GM12865 (cell line): Measurements from ENCODE around the gene DYRK4.

Source experiments
- DNase-seq: peaks from one replicate; pipeline ENCODE4 v3.0.0; 2010; ENCODE audit warnings: low read depth
- H3K4me3 ChIP-seq: 2 replicates; pipeline ENCODE4 v1.5.1; 2011; ENCODE audit warnings: mild to moderate bottlenecking, low read depth, low read length, control low read depth
- TF ChIP-seq, protein P1 (sequence below): IDR thresholded peaks from 2 replicates; pipeline ENCODE4 v1.5.1; 2011; ENCODE audit warnings: low read length, control low read depth, low read depth, inconsistent platforms; ENCODE audit not compliant: insufficient read depth; ENCODE audit errors: missing control alignments

DYRK4 gene

DNA sequence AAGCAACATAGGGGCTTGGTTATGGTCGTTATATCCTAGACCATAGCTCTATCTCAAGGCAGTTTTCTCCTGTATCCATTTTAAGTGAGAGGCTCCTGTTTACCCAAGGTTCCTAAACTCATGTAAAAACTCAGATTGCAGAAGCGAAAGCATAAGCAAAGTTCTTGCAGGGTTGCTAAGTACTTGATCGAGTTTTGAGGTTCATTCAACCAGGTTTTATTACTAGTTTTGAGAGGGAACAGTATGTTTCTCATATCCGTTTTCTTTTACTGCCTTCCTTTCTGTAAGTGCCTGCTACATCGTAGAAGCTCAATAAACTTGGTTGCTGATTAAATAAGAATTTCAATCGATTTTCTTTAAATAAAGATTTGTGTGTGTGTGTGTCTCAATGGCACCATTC lies 81.7 kb downstream of the DYRK4 start:
- no peak overlapping the region for H3K4me3 ChIP-seq
- TF ChIP-seq, protein P1, sequence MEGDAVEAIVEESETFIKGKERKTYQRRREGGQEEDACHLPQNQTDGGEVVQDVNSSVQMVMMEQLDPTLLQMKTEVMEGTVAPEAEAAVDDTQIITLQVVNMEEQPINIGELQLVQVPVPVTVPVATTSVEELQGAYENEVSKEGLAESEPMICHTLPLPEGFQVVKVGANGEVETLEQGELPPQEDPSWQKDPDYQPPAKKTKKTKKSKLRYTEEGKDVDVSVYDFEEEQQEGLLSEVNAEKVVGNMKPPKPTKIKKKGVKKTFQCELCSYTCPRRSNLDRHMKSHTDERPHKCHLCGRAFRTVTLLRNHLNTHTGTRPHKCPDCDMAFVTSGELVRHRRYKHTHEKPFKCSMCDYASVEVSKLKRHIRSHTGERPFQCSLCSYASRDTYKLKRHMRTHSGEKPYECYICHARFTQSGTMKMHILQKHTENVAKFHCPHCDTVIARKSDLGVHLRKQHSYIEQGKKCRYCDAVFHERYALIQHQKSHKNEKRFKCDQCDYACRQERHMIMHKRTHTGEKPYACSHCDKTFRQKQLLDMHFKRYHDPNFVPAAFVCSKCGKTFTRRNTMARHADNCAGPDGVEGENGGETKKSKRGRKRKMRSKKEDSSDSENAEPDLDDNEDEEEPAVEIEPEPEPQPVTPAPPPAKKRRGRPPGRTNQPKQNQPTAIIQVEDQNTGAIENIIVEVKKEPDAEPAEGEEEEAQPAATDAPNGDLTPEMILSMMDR = no peak
- peak; percentile 60 for DNase-seq

DNA sequence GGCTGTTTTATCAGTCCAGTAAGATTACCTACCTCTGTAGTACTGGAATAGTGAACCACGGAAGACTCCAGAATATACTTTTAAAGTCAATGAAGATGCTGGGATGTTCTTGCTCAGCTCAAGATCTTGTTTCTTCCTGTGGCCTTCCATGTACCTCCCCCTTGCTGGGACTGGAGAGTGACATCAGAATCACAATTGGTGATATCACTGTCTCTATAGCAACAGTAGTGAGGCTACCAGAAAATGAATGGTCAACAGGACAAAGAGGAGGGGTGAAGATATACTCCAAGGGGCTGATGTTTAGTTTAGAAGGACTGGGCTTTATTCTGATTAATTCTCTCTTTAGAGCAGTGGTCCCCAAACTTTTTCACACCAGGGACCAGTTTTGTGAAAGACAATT lies 83.0 kb downstream of the DYRK4 start:
- no peak for DNase-seq
- H3K4me3 ChIP-seq = no peak overlapping the region
- TF ChIP-seq, protein P1 = no peak

DNA sequence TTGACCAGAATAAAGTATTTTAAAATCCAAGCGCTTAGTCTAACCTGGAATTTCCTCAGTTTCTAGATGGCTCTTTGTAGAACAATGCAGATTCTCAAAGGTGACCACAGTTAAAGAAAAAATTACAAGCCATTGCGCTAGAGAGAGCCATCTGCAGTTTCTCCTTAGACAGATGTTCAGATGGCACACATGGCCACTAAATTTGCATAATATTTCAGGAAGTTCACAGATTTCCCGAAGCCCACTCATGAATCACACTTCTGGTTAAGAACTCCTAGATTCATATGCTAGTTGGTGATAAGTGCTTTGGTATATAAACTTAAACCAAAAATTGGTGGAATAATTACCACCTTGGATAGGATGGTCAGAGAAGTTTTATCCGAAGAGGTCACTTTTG lies 86.1 kb downstream of the DYRK4 start:
- H3K4me3 ChIP-seq = peak overlapping the region; percentile 96
- TF ChIP-seq, protein P1 = no peak
- DNase-seq = peak; percentile 54

DNA sequence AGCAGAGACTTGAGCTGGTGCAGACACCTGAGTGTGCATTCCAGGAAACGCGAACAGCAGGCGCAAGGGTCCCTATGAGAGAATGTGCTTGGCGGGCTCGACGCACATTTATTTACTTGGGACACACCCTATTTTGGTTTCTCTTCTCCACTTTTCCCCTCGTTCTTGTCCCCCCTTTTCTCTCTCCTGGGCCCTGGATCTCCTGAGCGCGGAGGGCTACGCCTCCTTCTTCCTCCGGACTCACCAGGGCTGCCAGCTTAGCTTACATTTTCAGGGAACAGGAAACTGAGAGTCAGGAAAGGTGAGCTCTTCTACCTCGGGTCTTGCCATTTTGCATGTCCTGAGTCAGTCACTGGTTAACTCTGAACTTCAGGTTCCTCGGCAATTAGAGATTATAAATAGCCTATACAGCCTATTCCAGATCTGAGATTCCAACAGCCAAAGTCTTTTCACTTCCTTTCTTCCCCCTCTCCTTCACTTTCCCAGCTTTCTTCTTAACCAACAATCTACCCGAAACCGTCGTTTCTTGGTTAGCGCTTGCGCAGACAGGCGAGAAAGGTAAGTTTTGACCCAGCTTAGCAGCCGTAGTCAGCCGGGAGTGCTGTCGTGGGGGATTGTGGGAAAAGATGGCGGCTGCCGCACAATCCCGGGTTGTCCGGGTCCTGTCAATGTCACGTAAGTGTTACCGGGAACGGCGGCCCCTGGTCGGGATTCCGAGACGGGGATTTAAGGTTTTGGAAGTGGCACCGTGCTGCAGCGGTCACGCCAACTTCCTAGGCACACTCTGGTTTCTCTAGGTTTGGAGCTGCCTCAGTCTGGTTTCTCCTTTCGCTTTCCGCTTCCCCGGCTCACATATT lies 86.7 kb downstream of the DYRK4 start, which contains the start of the genes AKAP3 and NDUFA9:
Gene AKAP3 (minus strand): TSS at position 551 of the 857 bp plus-strand sequence. CDS start 10,855 bp downstream, outside the sequence.
Gene NDUFA9 (plus strand): TSS at position 614 of the 857 bp plus-strand sequence. CDS start 13 bp downstream, at position 627.
- TF ChIP-seq, protein P1 = no peak
- peak; percentile 87 for DNase-seq

DNA sequence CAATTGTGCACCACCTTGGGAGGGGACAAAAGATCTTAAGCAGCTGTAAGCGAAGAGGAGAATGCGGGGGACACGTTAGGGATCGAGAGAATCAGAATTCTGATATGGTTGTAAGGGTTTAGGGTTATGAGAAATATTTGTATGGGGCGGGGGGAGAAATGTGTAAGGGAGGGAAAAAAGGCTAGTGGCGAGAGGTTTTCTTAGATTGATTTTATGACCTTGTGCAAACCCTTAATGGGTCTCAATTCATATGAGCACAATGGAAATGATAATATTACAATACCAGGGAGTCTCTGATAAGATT lies 87.3 kb downstream of the DYRK4 start:
- TF ChIP-seq, protein P1 = no peak
- H3K4me3 ChIP-seq = peak overlapping the region; percentile 96
- DNase-seq = no peak

More for the DNA sequence above, 86.7 kb downstream of the DYRK4 start, which contains the start of the genes AKAP3 and NDUFA9:
- peak within 1 kb of the TSS; percentile 96 for H3K4me3 ChIP-seq

DNA sequence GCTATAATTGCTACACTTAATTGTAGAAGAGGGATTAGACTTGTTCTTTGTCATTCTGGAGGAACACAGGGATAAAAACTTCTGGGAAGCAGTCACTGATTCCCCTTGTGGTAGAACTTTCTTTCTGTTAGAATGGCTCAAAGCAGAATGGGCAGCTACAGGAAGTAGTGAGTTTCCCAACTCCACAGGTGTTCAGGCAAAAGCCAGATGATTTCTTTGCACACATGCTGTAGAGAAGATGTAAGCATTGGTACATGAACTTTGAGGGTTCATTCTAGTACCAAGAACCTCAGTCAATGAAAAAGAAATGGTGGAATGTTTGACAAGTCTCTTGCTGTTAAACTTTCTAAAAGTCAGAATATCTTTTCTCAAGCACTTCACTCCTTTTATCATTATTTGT lies 91.2 kb downstream of the DYRK4 start:
- no peak overlapping the region for H3K4me3 ChIP-seq
- TF ChIP-seq, protein P1 = no peak
- DNase-seq = no peak
